GM23338 (cell line): Measurements from ENCODE around the gene HYAL1. TPM values are rescaled to one million over a fixed set of nuclear protein-coding genes. Genes with fewer than 3 reads are reported as not detected.

Experiments
- ATAC-seq: fragments of 200-7000 bp; cut with Tn5 transposase; 3 replicates; pipeline ENCODE4 v1.9.1; 2020
- DNase-seq: peaks from one replicate; pipeline ENCODE4 v3.0.0-alpha.2; 2015; ENCODE audit warnings: low spot score
- H2AFZ ChIP-seq: fragments of 200-600 bp; sonication (generic); 2 replicates; pipeline ENCODE4 v1.8.0; 2016; ENCODE audit warnings: antibody characterized with exemption, mild to moderate bottlenecking, moderate library complexity
- H3F3A ChIP-seq: fragments of 200-600 bp; sonication (generic); replicated peaks from 2 replicates; pipeline ENCODE4 v1.8.0; 2017; ENCODE audit warnings: antibody characterized with exemption, mixed run types, low read depth
- H3K27ac ChIP-seq: fragments of 200-600 bp; sonication (generic); 2 replicates; pipeline ENCODE4 v1.6.1; 2016; ENCODE audit warnings: low read depth
- H3K27me3 ChIP-seq: fragments of 200-600 bp; sonication (generic); 2 replicates; pipeline ENCODE4 v1.8.0; 2016; ENCODE audit warnings: mild to moderate bottlenecking, mixed run types, moderate library complexity; ENCODE audit not compliant: insufficient read depth
- H3K36me3 ChIP-seq: fragments of 200-600 bp; sonication (generic); 2 replicates; pipeline ENCODE4 v1.8.0; 2016; ENCODE audit warnings: mild to moderate bottlenecking; ENCODE audit not compliant: insufficient read depth
- H3K4me1 ChIP-seq: fragments of 200-600 bp; sonication (generic); 2 replicates; pipeline ENCODE4 v1.8.0; 2016; ENCODE audit warnings: mild to moderate bottlenecking, moderate library complexity; ENCODE audit not compliant: insufficient read depth
- H3K4me2 ChIP-seq: fragments of 200-600 bp; sonication (generic); 2 replicates; pipeline ENCODE4 v1.7.1; 2017; ENCODE audit warnings: mixed run types
- H3K4me3 ChIP-seq: fragments of 200-600 bp; sonication (generic); 2 replicates; pipeline ENCODE4 v1.6.1; 2016; ENCODE audit warnings: mixed run types
- H3K79me2 ChIP-seq: fragments of 200-600 bp; sonication (generic); replicated peaks from 2 replicates; pipeline ENCODE4 v1.8.0; 2017; ENCODE audit warnings: mild to moderate bottlenecking; ENCODE audit not compliant: insufficient read depth
- H3K9me2 ChIP-seq: fragments of 200-600 bp; sonication (generic); 2 replicates; pipeline ENCODE4 v1.8.0; 2017; ENCODE audit not compliant: insufficient read depth
- H4K20me1 ChIP-seq: fragments of 200-600 bp; sonication (generic); replicated peaks from 2 replicates; pipeline ENCODE4 v1.8.0; 2017; ENCODE audit warnings: mild to moderate bottlenecking; ENCODE audit not compliant: insufficient read depth
- H3K27ac Mint-ChIP-seq: 2 replicates; pipeline ENCODE4 v1.8.0; 2020; ENCODE audit warnings: inconsistent platforms, mild to moderate bottlenecking, moderate library complexity, mixed read lengths
- H3K27me3 Mint-ChIP-seq: 3 replicates; pipeline ENCODE4 v1.8.0; 2022; ENCODE audit warnings: low read depth, mild to moderate bottlenecking, moderate library complexity, mixed read lengths, inconsistent platforms; ENCODE audit not compliant: insufficient read depth, poor library complexity
- H3K36me3 Mint-ChIP-seq: 3 replicates; pipeline ENCODE4 v1.8.0; 2021; ENCODE audit warnings: low read depth, mild to moderate bottlenecking, inconsistent platforms, moderate library complexity, mixed read lengths
- H3K4me1 Mint-ChIP-seq: 3 replicates; pipeline ENCODE4 v1.8.0; 2020; ENCODE audit warnings: mild to moderate bottlenecking, inconsistent platforms, mixed read lengths
- H3K4me3 Mint-ChIP-seq: 3 replicates; pipeline ENCODE4 v1.8.0; 2021; ENCODE audit warnings: moderate library complexity, mild to moderate bottlenecking, inconsistent platforms, mixed read lengths
- H3K9me3 Mint-ChIP-seq: 3 replicates; pipeline ENCODE4 v1.8.0; 2020; ENCODE audit warnings: moderate library complexity, mild to moderate bottlenecking, inconsistent platforms, mixed read lengths
- CREB1 ChIP-seq: fragments of 250-450 bp; sonication (Bioruptor Pico); IDR thresholded peaks from 2 replicates; pipeline ENCODE4 v1.5.0; 2020; ENCODE audit warnings: low read depth, mild to moderate bottlenecking, moderate library complexity
- EZH2 ChIP-seq: fragments of 200-600 bp; sonication (generic); IDR thresholded peaks from one replicate; pipeline ENCODE4 v1.8.0; 2017; ENCODE audit warnings: antibody characterized with exemption, mild to moderate bottlenecking, low read depth; ENCODE audit not compliant: unreplicated experiment
- JUNB ChIP-seq: IDR thresholded peaks from one replicate; pipeline ENCODE4 v1.6.1; 2016; ENCODE audit warnings: antibody characterized with exemption; ENCODE audit not compliant: unreplicated experiment
- NANOG ChIP-seq: IDR thresholded peaks from 2 replicates; pipeline ENCODE4 v1.6.1; 2016; ENCODE audit warnings: antibody characterized with exemption, borderline replicate concordance
- POLR2AphosphoS5 ChIP-seq: IDR thresholded peaks from 2 replicates; pipeline ENCODE4 v1.6.1; 2016; ENCODE audit warnings: antibody characterized with exemption, low read depth
- STAT1 ChIP-seq: IDR thresholded peaks from one replicate; pipeline ENCODE4 v1.6.1; 2016; ENCODE audit warnings: antibody characterized with exemption; ENCODE audit not compliant: unreplicated experiment
- ZNF114 ChIP-seq: fragments of 250-450 bp; sonication (Bioruptor Pico); IDR thresholded peaks from 2 replicates; pipeline ENCODE4 v1.5.0; 2020; ENCODE audit warnings: mild to moderate bottlenecking, moderate library complexity
- polyA plus RNA-seq: library from polyadenylated mRNA; unstranded; fragments of >200 nt; fragmentation: Nextera tagmentation; extraction: Ambion mirVana; gene quantifications from 2 replicates; pipeline ENCODE4 v1.2.1, GENCODE V29; 2016
- total RNA-seq: library from RNA; depleted of rRNA; stranded (reverse); fragments of >200 nt; shearing (Covaris generic); gene quantifications from 2 replicates; pipeline ENCODE4 v1.2.3, GENCODE V29; 2014
- TF ChIP-seq, protein P1 (sequence below): fragments of 250-450 bp; sonication (Bioruptor Pico); IDR thresholded peaks from 2 replicates; pipeline ENCODE4 v1.5.0; 2020; ENCODE audit warnings: mild to moderate bottlenecking, moderate library complexity
- TF ChIP-seq, protein P2 (sequence below): IDR thresholded peaks from one replicate; pipeline ENCODE4 v1.6.1; 2018; ENCODE audit warnings: antibody characterized with exemption; ENCODE audit not compliant: unreplicated experiment
- TF ChIP-seq, protein P3 (sequence below), 2 experiments: fragments of 200-600 bp in 1 of 2; sonication (generic) in 1 of 2; conservative IDR thresholded peaks; 2 replicates each; pipeline versions ENCODE4 v1.5.1 to v1.6.1; 2016 to 2017; ENCODE audit warnings: antibody characterized with exemption in 2 of 2, low read depth in 2 of 2, mild to moderate bottlenecking in 2 of 2, moderate library complexity in 1 of 2
- TF ChIP-seq, protein P4 (sequence below): IDR thresholded peaks from 2 replicates; pipeline ENCODE4 v1.6.1; 2016; ENCODE audit warnings: antibody characterized with exemption

HYAL1 gene
- total and polyA plus RNA-seq, 2 experiments from 2014 or later, result 2.1 to 5.0 TPM

DNA sequence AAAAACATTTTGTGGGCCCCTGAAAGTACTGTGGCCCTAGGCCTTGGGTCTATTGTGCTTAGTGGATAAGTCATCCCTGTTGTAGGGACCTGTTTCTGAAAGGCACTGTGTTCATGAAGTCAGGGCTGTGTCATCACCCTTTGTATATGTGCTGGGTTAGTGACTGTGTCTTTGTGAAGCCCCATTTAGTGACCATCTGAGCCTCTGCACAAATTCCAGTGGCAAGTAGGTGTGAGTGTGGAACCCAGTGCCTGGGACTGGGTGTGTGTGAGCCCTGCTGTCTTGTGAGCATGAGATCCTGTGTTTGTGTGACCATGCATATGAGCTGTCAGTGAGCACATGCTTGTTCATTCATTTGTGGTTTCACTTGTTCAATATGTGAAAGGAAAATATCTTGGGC, 1.2 kb upstream of the HYAL1 start:
- Histone ChIP-seq H3K27me3 (no peaks in the 10 kb centered on the region), H3K4me3 (no peak overlapping the region), H3K27ac (no peak overlapping the region), H3K4me2 (no peak overlapping the region), H3K79me2 (no peaks in the 10 kb centered on the region), H4K20me1 (no peaks in the 10 kb centered on the region), H2AFZ (no peak overlapping the region), H3K4me1 (peaks cover 19% of the 10 kb centered on the region), H3K9me2 (no peaks in the 10 kb centered on the region), H3K36me3 (no peaks in the 10 kb centered on the region), H3F3A (peaks cover 14% of the 10 kb centered on the region)
- H3K4me3 Mint-ChIP-seq, result no peak overlapping the region
- no peak for TF ChIP-seq JUNB
- TF ChIP-seq CREB1 (CRISPR knock-in tag), result no peak
- TF ChIP-seq, protein P1, sequence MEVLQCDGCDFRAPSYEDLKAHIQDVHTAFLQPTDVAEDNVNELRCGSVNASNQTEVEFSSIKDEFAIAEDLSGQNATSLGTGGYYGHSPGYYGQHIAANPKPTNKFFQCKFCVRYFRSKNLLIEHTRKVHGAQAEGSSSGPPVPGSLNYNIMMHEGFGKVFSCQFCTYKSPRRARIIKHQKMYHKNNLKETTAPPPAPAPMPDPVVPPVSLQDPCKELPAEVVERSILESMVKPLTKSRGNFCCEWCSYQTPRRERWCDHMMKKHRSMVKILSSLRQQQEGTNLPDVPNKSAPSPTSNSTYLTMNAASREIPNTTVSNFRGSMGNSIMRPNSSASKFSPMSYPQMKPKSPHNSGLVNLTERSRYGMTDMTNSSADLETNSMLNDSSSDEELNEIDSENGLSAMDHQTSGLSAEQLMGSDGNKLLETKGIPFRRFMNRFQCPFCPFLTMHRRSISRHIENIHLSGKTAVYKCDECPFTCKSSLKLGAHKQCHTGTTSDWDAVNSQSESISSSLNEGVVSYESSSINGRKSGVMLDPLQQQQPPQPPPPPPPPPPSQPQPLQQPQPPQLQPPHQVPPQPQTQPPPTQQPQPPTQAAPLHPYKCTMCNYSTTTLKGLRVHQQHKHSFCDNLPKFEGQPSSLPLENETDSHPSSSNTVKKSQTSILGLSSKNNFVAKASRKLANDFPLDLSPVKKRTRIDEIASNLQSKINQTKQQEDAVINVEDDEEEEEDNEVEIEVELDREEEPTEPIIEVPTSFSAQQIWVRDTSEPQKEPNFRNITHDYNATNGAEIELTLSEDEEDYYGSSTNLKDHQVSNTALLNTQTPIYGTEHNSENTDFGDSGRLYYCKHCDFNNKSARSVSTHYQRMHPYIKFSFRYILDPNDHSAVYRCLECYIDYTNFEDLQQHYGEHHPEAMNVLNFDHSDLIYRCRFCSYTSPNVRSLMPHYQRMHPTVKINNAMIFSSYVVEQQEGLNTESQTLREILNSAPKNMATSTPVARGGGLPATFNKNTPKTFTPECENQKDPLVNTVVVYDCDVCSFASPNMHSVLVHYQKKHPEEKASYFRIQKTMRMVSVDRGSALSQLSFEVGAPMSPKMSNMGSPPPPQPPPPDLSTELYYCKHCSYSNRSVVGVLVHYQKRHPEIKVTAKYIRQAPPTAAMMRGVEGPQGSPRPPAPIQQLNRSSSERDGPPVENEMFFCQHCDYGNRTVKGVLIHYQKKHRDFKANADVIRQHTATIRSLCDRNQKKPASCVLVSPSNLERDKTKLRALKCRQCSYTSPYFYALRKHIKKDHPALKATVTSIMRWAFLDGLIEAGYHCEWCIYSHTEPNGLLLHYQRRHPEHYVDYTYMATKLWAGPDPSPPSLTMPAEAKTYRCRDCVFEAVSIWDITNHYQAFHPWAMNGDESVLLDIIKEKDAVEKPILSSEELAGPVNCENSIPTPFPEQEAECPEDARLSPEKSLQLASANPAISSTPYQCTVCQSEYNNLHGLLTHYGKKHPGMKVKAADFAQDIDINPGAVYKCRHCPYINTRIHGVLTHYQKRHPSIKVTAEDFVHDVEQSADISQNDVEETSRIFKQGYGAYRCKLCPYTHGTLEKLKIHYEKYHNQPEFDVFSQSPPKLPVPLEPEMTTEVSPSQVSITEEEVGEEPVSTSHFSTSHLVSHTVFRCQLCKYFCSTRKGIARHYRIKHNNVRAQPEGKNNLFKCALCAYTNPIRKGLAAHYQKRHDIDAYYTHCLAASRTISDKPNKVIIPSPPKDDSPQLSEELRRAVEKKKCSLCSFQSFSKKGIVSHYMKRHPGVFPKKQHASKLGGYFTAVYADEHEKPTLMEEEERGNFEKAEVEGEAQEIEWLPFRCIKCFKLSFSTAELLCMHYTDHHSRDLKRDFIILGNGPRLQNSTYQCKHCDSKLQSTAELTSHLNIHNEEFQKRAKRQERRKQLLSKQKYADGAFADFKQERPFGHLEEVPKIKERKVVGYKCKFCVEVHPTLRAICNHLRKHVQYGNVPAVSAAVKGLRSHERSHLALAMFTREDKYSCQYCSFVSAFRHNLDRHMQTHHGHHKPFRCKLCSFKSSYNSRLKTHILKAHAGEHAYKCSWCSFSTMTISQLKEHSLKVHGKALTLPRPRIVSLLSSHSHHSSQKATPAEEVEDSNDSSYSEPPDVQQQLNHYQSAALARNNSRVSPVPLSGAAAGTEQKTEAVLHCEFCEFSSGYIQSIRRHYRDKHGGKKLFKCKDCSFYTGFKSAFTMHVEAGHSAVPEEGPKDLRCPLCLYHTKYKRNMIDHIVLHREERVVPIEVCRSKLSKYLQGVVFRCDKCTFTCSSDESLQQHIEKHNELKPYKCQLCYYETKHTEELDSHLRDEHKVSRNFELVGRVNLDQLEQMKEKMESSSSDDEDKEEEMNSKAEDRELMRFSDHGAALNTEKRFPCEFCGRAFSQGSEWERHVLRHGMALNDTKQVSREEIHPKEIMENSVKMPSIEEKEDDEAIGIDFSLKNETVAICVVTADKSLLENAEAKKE (CRISPR knock-in tag), result no peak
- TF ChIP-seq POLR2AphosphoS5, result no peak
- TF ChIP-seq STAT1, result no peak
- TF ChIP-seq, protein P2, sequence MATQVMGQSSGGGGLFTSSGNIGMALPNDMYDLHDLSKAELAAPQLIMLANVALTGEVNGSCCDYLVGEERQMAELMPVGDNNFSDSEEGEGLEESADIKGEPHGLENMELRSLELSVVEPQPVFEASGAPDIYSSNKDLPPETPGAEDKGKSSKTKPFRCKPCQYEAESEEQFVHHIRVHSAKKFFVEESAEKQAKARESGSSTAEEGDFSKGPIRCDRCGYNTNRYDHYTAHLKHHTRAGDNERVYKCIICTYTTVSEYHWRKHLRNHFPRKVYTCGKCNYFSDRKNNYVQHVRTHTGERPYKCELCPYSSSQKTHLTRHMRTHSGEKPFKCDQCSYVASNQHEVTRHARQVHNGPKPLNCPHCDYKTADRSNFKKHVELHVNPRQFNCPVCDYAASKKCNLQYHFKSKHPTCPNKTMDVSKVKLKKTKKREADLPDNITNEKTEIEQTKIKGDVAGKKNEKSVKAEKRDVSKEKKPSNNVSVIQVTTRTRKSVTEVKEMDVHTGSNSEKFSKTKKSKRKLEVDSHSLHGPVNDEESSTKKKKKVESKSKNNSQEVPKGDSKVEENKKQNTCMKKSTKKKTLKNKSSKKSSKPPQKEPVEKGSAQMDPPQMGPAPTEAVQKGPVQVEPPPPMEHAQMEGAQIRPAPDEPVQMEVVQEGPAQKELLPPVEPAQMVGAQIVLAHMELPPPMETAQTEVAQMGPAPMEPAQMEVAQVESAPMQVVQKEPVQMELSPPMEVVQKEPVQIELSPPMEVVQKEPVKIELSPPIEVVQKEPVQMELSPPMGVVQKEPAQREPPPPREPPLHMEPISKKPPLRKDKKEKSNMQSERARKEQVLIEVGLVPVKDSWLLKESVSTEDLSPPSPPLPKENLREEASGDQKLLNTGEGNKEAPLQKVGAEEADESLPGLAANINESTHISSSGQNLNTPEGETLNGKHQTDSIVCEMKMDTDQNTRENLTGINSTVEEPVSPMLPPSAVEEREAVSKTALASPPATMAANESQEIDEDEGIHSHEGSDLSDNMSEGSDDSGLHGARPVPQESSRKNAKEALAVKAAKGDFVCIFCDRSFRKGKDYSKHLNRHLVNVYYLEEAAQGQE, result no peak
- TF ChIP-seq, protein P3, sequence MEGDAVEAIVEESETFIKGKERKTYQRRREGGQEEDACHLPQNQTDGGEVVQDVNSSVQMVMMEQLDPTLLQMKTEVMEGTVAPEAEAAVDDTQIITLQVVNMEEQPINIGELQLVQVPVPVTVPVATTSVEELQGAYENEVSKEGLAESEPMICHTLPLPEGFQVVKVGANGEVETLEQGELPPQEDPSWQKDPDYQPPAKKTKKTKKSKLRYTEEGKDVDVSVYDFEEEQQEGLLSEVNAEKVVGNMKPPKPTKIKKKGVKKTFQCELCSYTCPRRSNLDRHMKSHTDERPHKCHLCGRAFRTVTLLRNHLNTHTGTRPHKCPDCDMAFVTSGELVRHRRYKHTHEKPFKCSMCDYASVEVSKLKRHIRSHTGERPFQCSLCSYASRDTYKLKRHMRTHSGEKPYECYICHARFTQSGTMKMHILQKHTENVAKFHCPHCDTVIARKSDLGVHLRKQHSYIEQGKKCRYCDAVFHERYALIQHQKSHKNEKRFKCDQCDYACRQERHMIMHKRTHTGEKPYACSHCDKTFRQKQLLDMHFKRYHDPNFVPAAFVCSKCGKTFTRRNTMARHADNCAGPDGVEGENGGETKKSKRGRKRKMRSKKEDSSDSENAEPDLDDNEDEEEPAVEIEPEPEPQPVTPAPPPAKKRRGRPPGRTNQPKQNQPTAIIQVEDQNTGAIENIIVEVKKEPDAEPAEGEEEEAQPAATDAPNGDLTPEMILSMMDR (conservative IDR thresholded peaks at IDR 0.05; ENCODE audit: low read depth in 2 of 2), result no peak
- TF ChIP-seq NANOG, result no peak
- no peak for TF ChIP-seq ZNF114
- TF ChIP-seq EZH2, result no peak
- TF ChIP-seq, protein P4, sequence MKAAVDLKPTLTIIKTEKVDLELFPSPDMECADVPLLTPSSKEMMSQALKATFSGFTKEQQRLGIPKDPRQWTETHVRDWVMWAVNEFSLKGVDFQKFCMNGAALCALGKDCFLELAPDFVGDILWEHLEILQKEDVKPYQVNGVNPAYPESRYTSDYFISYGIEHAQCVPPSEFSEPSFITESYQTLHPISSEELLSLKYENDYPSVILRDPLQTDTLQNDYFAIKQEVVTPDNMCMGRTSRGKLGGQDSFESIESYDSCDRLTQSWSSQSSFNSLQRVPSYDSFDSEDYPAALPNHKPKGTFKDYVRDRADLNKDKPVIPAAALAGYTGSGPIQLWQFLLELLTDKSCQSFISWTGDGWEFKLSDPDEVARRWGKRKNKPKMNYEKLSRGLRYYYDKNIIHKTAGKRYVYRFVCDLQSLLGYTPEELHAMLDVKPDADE, result no peak
- H3K4me1 Mint-ChIP-seq, result peaks cover 19% of the 10 kb centered on the region
- H3K9me3 Mint-ChIP-seq, result peaks cover 44% of the 10 kb centered on the region
- DNase-seq (no peak), ATAC-seq (no peak)
- H3K27ac Mint-ChIP-seq, result no peak overlapping the region
- peaks cover 11% of the 10 kb centered on the region for H3K27me3 Mint-ChIP-seq
- H3K36me3 Mint-ChIP-seq, result peaks cover 28% of the 10 kb centered on the region
